Measurements from ENCODE around the gene ESR1.

DNA sequence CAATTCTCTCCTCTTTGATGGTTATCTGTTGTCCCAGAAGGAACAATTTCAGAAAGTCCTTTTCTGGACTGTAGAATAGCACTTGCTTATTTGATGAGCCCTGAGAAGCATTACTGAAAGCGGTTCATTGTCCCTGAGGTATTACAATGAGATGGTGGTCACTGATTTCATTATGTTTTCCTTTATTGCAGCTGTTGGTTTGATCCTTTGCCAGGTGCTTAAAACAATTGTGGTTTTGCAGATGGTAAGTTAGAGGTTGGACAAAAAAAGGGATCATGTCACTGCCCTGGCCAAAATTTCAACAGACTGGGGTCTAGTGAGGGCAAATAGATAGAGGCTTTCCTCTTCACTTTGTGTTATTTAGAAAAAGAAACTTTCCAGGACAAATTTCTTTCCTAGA, 61.9 kb downstream of the ESR1 start:
- TF ChIP-seq, protein P1, sequence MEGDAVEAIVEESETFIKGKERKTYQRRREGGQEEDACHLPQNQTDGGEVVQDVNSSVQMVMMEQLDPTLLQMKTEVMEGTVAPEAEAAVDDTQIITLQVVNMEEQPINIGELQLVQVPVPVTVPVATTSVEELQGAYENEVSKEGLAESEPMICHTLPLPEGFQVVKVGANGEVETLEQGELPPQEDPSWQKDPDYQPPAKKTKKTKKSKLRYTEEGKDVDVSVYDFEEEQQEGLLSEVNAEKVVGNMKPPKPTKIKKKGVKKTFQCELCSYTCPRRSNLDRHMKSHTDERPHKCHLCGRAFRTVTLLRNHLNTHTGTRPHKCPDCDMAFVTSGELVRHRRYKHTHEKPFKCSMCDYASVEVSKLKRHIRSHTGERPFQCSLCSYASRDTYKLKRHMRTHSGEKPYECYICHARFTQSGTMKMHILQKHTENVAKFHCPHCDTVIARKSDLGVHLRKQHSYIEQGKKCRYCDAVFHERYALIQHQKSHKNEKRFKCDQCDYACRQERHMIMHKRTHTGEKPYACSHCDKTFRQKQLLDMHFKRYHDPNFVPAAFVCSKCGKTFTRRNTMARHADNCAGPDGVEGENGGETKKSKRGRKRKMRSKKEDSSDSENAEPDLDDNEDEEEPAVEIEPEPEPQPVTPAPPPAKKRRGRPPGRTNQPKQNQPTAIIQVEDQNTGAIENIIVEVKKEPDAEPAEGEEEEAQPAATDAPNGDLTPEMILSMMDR (IDR thresholded peaks at IDR 0.05; ENCODE audit: low read length) = no peak
- no peak for TF ChIP-seq EZH2 (optimal IDR thresholded peaks at IDR 0.05; ENCODE audit: low read depth, low read length)

Data from MM.1S (cell line).